ENCODE measurements around the gene CPA1.

The CPA1 gene

DNA sequence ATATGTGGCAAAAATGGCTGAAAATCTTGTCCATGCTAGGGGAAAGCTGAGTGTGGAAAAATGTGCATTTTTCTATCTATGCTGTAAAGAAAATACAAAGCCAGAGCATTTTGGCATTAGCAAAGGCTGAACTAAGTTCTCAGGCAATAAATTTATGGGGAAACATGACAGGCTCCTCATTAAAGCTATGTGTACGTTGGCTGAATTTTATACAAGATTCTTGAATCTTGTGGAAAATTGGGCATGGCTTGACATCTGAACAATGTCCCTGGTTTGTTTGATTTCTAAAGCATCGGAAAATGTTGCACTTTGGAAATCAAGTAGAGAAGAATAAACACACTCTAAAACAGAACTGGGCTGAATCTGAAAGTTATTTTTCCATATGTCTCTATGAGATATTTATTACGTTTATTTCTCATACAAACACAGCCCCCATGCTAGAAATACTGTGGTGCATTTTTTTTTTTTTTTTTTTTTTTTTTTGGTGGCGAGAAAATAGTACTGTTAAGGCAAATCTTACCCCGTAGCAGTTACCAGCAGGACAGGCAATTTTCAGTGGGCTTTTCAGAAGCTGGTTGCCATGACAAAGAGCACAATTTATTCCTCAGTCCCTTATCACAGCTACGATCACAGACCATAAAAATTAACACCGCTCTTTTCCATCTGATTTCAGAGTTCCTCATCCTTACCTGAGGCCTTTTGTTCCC is 16.9 kb downstream of the CPA1 start:
- no peak for FAIRE-seq

DNA sequence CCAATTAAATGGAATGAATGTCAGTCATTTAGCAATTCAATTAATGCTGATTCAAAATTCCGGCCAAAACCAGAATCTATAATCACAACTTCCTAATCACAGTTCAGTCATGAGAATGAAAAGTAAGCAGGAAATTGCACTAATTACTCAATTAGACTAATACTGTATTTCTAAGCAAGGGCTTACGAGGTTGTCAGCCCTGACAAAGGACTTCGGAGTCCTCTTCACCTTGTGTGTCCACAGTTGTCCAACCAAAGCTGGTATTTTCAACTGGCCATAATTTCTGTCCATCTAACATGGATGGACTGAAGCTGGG is 17.4 kb downstream of the CPA1 start:
- no peak for FAIRE-seq

DNA sequence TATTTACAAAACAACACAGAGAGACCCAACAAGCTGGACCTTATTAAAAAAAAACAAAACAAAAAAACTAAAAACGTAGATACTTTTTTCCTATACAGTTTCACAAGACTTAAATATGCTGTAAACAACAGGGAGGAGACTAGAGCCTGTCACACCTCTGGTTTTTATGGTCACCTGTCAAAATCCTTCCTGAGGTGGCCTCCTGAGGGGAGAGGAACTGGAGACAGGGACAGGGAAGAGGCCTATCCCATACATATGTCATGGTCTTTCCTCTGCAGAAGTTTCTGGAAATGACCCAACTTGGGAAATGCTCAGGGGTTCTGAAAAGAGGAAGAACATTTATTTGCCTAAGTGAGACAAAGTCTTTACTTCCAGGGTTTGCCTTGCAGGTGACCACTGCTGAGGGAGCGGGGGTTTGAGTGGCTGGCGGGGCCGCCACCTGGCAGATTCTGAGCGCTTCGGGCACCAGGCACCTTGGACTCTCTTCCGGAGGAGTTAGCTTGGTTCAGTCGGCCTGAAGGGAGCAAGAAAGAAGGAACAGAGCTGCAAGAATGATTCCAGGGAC is 18.3 kb downstream of the CPA1 start:
- no peak for FAIRE-seq

DNA sequence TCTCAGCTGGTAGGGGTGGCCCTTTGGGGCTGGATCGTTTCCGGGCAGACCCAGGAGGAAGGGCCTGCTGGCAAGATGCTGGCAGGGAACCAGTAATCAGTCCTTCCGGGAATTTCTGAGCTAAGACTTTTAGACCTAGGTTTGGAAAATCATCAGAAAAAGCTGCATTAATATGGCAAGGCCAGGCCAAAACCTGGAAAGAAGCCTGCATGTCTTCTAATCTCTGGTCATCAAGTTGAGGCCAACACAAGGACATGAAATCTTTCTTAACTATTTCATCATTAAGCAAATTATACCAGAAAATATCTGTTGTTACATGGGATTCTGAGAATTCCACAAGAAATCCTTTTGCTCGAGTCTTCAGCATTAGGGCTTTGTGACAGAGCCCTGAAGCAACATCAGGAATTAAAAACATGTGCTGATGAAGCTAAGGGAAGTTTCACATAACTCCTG is 19.9 kb downstream of the CPA1 start:
- FAIRE-seq = no peak

DNA sequence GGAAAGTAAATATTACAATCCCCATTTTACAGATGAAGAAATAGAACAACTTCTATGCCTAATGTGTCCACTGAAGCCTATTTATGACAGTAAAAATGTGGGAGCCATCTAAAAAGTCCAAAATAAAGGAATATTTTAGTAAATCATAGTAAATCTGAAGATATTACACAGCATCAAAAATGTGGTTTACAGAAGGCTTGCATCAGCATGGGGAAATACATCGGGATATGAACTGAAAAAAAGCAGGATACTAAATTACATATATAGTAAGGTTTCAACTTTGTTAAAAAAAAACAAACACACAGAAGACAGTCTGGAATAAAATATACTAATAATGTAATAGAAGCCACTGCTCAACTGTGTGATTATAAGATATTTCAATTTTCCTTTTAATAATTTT is 20.8 kb downstream of the CPA1 start:
- FAIRE-seq = no peak

DNA sequence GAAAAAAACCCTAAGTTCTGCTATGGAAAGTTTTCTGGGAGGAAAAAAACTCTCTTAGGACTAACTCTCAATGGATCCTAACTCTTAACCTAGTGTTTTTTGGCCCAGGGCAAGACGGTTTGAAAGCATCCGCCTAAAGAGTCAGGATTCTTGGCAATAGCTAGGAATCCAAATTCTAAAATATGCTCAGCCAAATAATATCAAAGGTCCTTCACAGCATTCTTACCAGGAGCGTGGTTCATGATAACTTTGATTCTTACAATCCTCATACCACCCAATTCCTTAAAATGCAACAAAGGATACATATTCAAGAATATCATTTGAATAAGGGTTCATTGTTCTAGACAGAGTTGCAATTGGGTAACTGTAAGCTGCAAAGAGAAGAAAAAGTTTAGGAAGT is 21.3 kb downstream of the CPA1 start:
- FAIRE-seq = no peak

DNA sequence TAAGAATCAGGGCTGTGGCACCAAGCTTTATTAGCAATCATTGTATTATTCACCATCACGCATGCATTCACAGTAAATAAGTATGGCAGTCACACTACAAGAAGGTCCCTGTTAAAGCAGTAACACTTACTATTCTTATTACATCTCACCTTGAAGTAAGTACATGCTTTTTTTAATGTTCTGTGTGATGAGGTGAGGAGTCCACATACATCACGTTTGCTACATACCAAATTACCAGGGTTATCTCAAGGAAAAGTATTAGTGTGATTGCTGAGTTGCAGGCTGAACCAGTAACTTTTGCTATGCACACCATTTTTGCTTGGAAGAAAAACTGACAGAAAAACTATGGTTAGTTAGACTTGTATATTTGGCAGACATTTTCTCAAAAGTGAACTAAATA is 24.7 kb downstream of the CPA1 start:
- no peak for FAIRE-seq

DNA sequence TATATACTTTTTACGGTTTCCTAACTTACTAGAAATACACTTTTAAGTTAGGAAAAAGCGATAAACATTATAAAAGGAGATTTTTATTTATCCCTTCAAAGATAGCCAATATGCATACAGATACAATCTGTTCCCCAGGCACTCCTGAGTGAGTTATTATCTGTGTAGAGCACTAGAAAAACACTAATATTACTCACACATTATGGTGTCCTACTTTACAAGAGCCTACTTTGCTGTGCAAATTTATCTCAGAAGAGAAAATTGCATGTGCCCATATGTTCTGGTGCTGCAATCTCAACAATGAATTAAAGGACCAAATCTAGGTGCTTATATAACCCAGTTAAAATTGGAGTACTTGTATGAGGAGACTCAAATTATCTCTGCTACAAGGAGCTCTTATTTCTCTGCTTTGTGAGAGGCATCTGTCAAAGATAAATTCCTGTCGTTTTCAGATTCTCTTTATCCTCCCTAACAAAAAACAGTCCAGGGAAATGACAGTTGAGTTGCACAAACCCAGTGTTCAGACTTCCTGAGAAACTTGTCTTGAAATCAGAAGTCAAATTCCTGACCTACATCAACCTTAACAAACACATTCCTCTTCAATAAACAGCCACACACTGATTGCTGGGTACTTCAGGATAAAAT is 28.9 kb downstream of the CPA1 start:
- no peak for FAIRE-seq

DNA sequence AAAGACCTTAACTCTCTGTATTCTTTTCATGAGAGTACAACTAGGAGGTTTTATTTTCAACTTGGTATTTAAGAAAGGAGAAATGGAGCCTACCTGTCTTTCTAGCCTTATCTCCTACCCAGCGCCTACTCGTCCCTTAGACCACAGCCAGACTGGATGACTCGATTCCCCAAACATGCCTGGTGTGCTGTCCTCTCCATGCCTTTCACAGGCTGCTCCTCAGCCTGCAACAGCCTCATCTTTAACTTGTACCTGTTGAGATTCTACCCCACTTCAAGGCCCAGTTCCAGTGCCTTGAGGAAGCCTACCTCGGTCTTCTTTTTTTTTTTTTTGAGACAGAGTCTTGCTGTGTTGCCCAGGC is 29.4 kb downstream of the CPA1 start:
- no peak for FAIRE-seq

DNA sequence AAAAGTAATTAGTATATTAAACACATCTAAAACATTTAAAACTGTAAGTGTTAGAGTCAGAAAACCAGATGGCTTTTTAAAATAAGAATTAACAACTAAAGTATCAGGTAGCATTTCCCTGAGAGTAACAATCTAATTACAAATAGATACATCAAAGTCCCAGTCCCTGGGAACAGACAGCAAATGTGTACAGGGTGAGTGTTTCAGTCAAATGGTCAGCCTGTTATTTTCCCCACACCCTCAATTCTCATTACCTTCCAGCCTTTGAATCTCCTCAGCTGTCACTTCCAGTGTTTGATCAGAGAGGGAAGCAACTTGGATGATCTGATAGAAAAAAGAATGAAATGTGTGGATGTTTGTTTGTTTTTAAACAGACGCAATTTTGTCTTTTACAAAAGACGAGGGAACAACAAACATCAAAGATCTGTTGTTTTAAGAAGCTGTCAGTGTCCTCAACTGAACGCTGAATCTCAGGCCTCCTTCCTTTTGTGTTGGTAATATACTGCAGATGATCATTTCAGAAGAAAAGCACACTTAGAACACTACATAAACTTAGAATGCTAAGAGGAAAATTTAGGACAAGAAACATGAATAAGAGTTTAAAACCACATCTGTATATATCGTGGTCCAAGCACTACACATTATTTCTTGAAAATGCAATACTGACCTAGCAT is 30.7 kb downstream of the CPA1 start:
- FAIRE-seq = no peak

DNA sequence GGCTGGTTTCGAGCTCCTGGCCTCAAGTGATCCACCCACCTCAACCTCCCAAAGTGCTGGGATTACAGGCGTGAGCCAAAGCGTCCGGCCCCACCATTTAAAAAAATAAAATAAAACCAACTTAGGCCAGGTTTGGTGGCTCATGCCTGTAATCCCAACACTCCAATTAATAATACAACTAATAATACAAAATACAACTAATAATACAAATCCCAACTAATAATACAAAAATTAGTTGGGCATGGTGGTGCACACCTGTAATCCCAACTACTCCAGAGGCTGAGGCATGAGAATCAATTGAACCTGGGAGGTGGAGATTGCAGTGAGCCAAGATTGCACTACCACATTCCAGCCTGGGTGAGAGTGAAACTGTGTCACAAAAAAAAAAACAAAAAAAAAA is 32.9 kb downstream of the CPA1 start:
- no peak for FAIRE-seq

DNA sequence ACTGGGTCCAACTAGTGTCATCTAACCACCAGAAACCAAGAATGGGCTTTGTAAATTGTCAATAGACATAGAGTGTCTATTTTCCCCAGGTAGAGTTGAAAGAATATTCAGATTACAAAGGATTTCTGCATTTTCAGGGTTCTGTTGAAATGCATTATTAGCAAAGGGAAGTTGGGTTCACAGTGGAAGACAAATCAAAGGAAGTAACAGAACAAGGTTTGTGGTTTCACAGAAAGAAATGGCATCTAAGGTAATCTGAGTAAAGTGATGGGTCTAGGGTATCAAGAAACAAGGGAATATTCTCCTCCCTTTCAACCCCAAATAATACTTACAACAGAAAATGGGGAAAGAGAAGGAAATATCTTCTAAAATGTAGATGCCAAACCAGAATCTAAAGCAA is 34.7 kb downstream of the CPA1 start:
- FAIRE-seq = no peak

DNA sequence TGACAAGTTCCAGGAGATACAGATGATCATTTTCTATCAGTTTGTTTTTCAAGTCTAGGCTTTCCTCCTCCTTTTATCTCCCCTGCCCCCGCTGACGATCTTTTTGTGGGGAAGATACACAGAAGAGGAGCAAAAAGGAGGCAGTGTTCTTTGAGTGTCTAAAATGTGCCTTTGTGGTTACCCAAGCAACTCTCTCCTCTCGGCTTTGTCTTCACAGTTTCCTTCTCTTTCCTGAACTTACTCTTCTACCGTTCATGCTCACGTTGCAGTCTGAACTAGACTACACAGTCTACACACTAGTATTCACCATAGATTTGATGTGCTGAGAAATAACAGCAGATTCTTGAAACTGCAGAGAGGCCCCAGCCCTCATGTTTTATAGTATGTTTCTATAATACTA is 36.9 kb downstream of the CPA1 start:
- no peak for FAIRE-seq

DNA sequence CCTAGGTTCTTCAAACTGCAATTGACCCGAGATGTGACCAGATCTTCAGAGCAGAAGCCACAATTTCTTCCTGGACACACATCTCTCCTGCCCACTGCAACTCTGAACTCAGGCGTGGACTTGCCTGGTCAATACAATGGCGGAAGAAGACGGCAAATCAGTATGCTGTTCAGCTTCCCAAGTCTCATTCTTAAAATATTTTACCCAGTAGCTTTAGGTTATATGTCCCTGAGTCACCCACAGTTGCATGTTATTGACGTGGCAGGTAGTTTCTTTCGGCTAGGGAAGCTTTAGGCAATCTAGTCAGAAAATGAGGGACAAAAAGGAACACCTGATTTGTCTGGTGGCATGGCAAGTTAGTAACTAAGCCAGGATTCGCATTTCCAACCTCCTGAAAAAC is 38.0 kb downstream of the CPA1 start:
- no peak for FAIRE-seq

DNA sequence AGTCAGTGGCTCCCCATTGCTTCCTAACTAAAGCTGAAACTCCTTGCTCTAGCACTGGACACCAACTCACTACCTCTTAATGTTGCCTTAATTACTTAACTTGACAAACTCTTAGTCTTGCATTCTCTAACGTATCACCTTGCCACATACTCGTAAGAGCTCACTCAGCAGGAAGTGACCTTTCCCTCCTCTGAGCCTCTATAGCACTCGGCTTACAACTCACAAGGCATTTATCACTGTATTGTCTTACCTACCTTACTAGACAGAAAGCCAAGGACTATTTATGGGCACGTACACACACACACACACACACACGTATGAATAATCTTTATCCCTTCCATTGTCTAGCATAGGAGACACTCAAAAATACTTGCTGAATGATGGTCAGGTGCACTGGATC is 39.4 kb downstream of the CPA1 start:
- no peak for FAIRE-seq

DNA sequence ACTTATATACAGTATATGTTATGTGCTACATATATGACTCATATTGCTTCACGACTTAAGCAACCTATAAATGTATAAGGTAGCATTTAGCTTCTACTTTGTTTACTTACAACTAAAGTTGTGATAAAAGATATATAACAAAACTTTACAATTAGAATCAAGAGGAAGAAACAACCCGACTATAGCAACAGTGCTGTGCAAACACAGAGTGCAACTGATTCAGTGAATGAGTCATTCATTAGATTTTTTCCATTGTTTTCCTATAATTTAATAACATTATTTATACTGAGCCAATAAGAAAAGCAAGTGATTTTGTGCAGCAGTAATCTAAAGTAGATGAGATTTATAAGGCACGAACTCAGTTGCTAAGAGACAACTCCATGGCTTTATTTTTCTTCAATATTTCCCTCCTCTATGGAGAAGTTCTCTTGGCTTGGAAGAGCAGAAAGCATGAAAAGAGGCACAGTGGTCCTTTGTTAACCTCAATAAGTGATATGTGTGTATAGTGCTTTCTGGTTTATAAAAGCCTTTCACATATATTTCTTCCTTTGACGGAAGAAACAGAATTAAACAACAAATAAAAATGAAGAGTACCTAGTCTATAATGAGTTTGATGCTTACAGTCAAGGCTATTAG is 40.8 kb downstream of the CPA1 start:
- no peak for FAIRE-seq

DNA sequence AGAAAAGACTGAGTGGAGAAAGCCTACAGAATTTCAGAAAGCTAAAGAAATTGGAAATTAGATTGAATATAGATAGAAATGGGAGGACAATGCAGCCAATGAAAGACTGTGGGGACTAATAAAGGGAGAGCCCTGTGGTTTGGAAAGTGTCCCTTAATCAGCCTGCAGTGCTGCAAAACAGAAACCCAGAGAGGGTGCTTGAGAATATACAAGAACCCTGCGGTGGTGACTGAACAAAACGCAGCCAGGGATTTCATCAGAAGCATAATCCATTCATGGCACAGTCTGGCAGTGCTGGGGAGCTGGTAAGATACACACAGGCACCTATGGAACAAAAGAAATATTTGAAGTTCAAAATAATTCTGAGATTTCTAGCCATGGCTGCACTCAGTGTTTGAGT is 41.4 kb downstream of the CPA1 start:
- no peak for FAIRE-seq

DNA sequence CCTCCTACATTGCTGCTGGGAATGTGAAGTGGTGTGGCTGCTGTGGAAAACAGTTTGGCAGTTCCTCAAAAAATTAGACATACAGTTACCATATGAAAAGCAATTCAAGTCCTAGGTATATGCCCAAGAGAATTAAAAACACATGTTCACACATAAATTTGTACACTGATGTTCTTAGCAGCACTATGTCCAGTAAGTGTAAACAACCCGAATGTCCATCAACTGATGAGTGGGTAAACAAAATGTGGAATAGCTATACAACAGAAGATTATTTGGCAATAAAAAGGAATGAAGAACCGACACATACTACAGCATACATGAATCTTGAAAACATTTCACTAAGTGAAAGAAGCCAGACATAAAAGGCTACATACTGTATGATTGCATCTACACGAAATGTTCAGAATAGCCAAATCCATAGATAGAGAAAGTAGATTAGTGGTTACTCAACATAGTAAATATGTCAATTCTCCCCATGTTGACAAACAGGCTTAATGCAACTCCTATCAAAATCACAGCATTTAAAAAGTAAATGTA is 43.3 kb downstream of the CPA1 start:
- FAIRE-seq = no peak

DNA sequence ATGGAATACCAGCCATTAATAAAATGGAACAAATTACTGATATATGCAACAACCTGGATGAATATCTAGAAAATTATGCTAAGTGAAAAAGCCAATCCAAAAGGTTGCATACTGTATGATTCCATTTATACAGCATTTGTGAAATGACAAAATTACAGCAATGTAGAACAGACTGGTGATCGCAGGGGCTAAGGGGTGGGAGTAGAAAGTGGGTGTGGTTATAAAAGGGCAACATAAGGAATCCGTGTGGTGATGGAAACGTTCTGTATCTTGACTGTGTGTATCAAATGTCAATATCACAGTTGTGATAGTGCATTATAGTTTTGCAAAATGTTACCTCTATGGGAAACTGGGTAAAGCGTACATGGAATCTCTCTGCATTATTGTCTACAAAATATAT is 45.5 kb downstream of the CPA1 start:
- FAIRE-seq = no peak

DNA sequence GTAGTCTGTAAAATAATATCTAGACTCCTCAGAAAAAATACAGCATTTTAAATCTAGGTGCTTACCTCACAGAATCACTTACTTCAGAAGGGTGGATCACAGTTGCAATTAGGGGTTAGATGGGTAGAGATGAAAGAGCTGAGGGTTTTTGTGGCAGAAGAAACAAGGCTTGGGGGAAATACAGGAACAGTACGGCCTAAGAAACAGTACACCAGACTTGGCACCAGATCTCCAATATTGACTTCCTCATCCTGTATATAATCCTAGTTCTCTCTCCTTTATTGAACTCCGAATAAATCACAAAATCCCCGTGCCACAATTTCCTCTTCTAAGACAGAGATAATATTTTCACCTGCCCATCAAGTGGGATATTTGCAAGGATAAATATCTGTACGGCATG is 46.3 kb downstream of the CPA1 start:
- no peak for FAIRE-seq

DNA sequence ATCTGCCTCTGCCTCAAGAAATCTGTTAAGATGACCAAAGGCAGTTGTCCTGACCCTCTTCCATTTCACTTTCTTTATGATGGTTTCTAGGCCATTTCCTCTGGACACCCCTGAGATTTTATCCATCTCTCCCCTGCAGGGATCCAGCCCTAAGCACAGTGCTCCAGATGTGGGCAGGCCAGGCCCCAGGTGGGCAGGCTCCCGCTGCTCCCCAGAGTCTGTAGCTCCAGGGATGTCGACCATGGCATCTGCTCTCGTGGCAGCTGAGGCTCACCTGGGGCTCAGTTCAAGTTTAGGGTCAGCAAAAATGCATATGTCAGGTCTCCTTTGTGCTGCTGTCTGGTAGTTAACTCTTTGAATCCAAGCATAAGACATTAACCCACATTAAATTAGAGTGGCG is 48.7 kb downstream of the CPA1 start:
- FAIRE-seq = no peak

DNA sequence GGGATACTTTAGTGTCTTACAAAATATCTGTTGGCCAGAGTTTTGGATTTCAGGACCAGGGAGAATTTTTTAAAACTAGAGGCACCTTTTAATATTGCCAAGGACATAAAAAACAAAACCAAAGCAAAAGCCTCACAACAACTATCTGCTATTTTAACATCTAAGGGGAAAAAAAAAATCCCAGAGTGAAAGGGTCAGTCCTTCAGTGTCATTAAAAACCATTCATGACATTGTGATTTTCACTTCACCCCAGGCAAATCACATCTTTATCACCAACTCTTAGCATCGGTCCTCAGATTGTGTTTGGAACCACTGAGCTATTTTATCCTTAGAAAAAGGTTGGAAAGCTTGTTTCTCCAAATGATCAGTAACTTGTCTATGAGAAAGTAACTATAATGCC is 49.8 kb downstream of the CPA1 start:
- FAIRE-seq = no peak

DNA sequence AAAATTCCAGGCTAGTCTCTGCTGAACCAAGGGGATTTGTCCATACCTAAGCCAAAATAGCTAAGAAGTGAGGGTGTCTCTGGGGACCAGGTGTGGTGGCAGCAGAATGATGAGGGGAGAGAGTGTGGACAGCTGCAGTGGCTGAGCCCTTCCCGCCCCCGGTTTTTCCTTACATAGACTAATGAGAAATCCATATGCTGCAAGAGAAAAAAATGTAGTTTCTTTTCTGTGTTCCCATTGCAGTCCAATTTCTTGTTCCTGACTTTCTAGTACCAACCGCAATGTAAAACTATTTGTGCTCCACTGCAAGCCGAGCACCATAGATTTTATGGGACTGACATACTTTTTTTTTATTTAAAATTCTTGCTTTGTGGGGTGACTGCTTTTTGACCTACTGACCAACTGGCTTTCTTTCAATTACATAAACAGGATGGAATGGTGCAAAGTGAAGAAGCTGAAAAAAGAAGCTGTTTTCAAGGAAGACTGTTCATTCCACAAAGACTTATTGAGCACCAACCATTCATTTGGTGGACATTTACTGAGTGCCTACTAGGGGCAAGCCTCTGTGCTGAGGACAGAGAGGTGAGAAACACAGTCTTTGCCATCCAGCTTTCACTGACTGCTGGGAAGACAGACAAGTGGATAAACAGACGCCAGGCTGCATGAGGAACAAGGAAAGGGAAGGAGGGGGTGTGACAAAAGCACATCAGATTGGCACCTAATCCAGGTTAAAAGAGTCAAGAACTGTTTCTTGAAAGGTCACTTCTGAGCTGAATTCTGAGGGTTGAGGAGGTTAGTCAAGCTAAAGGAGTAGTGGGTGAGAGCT is 50.8 kb downstream of the CPA1 start:
- no peak for FAIRE-seq
